GM19452 (cell line): Measurements from ENCODE around the gene DACT2.
"Not testable (repeated sequence)": the region's sequence is repeated elsewhere in the genome, so short reads cannot be mapped to it uniquely, and the experiment has no call there.

Experiments
- ATAC-seq: cut with Tn5 transposase; IDR thresholded peaks from one replicate; pipeline ENCODE4 v1.9.1; 2021; ENCODE audit not compliant: unreplicated experiment

Gene DACT2

GRCh38 chr6:168319279-168320111 lies at the start of gene DACT2:
Gene DACT2, minus strand, starts transcription at chr6:168319777. Its CDS starts 144 bp downstream, at chr6:168319633.
- ATAC-seq: no peak

DNA sequence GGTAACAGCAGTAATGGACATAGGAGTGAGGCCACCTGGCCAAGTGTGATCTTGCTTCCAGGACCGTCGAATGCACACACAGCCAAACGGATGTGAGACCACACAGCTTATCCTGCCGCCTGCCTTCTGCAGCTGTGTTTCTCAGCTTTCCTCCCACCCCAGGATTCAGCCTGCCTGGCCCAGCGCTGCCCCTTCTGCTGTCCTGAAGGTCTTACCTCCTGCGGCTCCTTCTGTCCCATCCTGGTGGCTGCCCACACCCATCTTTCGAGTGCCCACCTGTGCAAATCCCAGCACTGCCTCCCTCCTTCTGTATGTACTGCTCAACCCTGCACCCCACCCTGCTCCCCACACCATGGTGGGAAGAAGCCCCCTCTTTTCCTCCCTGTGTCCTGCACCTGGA lies 49.4 kb upstream of the DACT2 start:
- ATAC-seq: no peak

GRCh38 chr6:168368066-168368820 lies 48.7 kb upstream of the DACT2 start:
- no peak for ATAC-seq

GRCh38 chr6:168367285-168367751 lies 47.7 kb upstream of the DACT2 start:
- ATAC-seq: no peak

- ATAC-seq: no peak
Measured at GRCh38 chr6:168366473-168366872, 46.9 kb upstream of the DACT2 start.

- no peak for ATAC-seq
Measured at GRCh38 chr6:168365422-168366165, 46.0 kb upstream of the DACT2 start.

DNA sequence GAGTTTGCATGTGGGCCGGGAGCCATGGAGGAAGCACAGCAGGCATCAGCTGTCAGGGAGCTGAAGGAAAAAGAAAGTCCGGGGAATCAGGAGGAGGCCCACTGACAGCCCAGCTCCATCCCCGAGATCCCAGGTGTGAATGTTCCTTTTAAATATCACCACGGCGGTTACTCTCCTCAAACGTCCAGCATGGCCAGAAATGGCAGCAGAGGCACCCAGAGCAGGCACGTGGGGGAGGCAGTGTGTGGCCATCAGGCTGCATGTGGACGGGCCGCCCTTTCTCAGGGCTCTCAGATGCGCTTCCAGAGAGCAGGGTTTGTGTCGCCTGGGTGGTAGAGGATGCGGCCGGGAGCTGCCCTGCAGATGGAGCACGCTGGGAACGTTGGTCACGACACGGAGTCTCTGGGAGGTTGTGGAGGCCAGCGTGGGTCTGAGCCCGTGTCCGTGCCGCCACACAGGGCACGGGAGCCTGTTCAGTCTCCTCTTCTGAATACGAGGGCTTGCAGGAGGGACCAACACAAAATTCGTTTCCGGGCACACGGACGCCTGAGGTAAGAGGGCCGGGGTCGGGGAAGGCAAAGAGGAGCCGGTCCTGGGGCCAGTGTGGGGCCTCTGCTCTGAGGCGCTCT lies 45.3 kb upstream of the DACT2 start:
- ATAC-seq: no peak

- no peak for ATAC-seq
Measured at GRCh38 chr6:168363811-168364792, 44.5 kb upstream of the DACT2 start.

GRCh38 chr6:168363302-168363701 lies 43.7 kb upstream of the DACT2 start:
- no peak for ATAC-seq

- no peak for ATAC-seq
Measured at GRCh38 chr6:168362276-168362990, 42.9 kb upstream of the DACT2 start.

DNA sequence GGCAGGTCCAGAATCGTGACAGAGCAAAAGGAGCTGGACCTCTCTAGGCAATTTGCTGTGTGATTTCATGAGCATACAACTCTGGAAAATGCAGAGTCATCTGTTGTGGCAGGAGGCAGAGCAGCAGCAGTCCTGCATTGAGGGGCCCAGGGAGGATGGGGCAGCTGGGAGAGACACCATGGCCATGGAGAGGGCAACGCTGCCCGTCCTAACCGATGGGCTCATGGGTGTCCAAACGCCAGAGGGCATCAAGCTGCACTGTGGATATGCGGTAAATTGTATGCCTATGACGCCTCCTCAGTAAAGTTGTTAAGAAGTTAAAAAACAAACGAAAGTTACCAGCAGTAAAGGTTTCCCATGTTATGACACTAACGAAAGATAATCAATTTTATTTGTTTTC lies 42.2 kb upstream of the DACT2 start:
- ATAC-seq: no peak

- ATAC-seq: no peak
Measured at GRCh38 chr6:168359794-168360193, 40.2 kb upstream of the DACT2 start.

- ATAC-seq: no peak
Measured at GRCh38 chr6:168358842-168359420, 39.4 kb upstream of the DACT2 start.

- not testable (repeated sequence) for ATAC-seq
Measured at GRCh38 chr6:168356872-168357271, 37.3 kb upstream of the DACT2 start.

DNA sequence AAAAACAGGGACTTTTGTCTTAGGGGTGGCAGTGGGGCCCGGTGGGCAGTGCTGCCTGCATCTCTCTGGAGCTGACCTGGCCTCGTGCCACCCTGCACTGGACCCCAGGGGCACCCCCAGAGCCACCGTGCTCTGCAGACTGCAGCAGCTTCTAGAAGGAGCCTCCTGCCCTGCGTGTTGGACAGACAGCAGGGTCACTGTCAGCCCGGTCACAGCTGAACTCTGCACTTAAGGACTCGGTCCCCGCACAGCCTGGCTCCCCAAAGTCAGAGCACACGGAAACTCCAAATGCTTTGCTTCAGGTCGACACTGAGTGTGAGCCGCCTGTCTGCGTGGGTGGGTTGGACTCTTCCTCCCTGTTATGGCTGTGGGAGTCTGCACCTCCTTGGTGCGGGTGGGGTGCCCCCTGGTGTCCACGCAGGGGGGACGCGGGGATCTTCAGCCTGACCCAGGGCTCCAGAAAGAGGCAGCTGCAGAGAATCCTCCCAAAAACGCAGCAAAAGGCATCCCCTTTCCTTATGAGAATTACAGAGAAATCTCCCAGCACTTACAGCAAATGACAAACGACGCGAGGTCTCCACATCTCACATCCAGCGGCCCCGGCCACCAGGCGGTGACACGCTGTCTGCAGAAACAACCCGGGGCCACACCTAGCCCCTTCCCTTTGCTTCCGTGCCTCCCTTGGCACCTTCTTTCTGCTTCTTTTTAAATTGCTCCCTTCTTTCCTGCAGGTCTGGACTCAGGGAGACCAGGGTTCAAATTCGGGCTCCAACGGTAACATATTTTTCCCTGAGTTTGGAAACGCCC lies 36.3 kb upstream of the DACT2 start:
- no peak for ATAC-seq

DNA sequence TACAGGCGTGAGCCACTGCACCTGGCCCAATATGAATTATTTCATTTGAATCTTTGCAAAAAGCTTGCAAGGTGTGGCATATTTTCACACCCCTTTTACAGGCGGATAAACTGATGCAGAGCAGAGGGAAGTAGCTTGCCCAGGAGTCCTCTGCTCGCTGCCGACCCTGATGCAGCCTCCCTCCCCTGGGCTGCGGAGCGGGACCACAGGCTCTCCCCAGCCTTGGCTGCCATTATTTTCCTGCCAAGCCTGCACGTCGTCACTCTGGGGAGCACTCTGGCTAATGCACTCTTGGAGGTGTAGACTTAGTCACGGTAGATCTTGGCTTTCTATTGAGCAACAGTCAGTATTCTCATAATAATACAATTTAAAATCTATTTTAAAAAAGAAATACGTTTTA lies 34.8 kb upstream of the DACT2 start:
- ATAC-seq: no peak

GRCh38 chr6:168353041-168353440 lies 33.5 kb upstream of the DACT2 start:
- ATAC-seq: no peak

DNA sequence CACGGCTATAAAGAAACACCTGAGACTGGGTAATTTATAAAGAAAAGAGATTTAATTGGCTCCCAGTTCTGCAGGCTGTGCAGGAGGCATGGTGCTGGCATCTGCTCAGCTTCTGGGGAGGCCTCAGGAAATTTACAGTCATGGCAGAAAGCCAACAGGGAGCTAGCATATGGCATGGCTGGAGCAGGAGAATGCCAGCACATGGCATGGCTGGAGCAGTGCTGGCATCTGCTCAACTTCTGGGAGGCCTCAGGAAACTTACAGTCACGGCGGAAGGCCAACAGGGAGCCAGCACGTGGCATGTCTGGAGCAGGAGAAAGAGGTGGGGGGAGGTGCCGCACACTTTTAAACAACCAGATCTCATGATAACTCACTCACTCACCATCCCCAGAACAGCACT lies 32.5 kb upstream of the DACT2 start:
- no peak for ATAC-seq
